Measurements from ENCODE around the gene KCNN2. TPM values are rescaled to one million over a fixed set of nuclear protein-coding genes. Genes with fewer than 3 reads are reported as not detected.

The KCNN2 gene
- total RNA-seq, 1 experiment from 2014 or later = 11.9 TPM

DNA sequence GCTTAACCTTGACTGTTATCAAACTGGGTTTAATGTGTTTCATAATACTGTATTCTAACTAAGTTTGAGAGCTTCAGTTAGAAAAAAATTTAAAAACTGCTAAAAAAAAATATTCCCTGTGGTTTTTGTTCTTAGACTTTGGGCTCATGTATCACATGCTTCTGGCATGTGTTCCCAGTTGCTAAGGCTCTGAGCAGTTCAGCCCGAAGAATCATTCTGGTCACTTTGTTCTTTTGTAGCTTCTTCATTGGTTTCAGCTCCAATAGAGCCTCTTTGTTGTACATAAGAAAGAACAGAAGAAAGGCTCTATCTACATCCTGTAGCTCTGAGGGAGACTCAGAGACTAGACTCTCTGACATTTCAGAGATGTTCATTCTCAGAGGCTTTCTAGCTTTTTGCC lies 25.6 kb downstream of the KCNN2 start (continued):
- no peak for TF ChIP-seq ZSCAN18 (CRISPR knock-in tag; IDR thresholded peaks at IDR 0.05)
- no peak for TF ChIP-seq ATF6 (CRISPR knock-in tag; IDR thresholded peaks at IDR 0.05)
- no peak for TF ChIP-seq ELF4 (CRISPR knock-in tag; IDR thresholded peaks at IDR 0.05; ENCODE audit: low read depth)
- TF ChIP-seq NR2C2 (CRISPR knock-in tag; IDR thresholded peaks at IDR 0.05) = no peak

GRCh38 chr5:114390431-114390830 lies 28.6 kb downstream of the KCNN2 start:
- no peaks in the 10 kb centered on the region for H3K36me3 Mint-ChIP-seq
- POLR2A ChIA-PET = no interaction called here
- no peaks in the 10 kb centered on the region for H3K9me3 Mint-ChIP-seq
- ATAC-seq (no peak), DNase-seq (ENCODE audit: low spot score) (no peak)
- CTCF ChIA-PET = interaction anchor here (1.4 to 1.5 kb wide), 2 partner anchors 57 to 60 kb away, joined by 5 read pairs; no protein-coding TSS in a partner anchor
- TF ChIP-seq CBFB (CRISPR knock-in tag; IDR thresholded peaks at IDR 0.05; ENCODE audit: low read depth) (no peak), STAT6 (CRISPR knock-in tag; conservative IDR thresholded peaks at IDR 0.05; ENCODE audit: low read depth) (no peak), RELA (CRISPR knock-in tag; IDR thresholded peaks at IDR 0.05; ENCODE audit: borderline replicate concordance) (no peak), FOXP1 (CRISPR knock-in tag; IDR thresholded peaks at IDR 0.05; ENCODE audit: borderline replicate concordance) (no peak), USF2 (CRISPR knock-in tag; IDR thresholded peaks at IDR 0.05) (no peak), ZNF138 (CRISPR knock-in tag; conservative IDR thresholded peaks at IDR 0.05) (no peak), RORB (CRISPR knock-in tag; IDR thresholded peaks at IDR 0.05) (no peak), EMX1 (CRISPR knock-in tag; IDR thresholded peaks at IDR 0.05) (no peak), ZNF232 (CRISPR knock-in tag; IDR thresholded peaks at IDR 0.05) (no peak), CDX4 (CRISPR knock-in tag; IDR thresholded peaks at IDR 0.05; ENCODE audit: borderline replicate concordance) (no peak)
- H3K27me3 Mint-ChIP-seq (ENCODE audit: low read depth) = no peaks in the 10 kb centered on the region
- no peak overlapping the region for H3K4me3 Mint-ChIP-seq
- H3K27ac Mint-ChIP-seq = no peak overlapping the region
- peaks cover 73% of the 10 kb centered on the region for H3K4me1 Mint-ChIP-seq

DNA sequence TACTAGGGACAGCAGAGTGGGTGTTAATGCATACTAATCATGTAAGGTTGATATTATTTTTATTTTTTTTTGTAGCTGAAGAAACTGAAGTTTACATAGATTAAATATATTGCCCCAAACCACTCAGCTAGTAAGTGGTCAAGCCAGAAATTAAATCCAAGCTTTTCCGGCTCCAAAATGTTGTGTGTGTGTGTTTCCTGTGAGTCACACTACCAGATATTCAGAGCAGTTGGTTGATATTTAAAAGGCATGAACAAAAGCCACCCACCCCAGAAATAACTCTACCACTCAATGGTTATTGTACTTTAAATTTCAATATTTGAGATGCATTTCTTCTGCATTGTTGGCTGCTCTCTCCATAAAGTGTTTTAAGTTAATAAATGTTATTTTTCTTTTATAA lies 29.5 kb downstream of the KCNN2 start:
- Mint-ChIP-seq H3K27ac (no peak overlapping the region), H3K27me3 (ENCODE audit: low read depth) (no peaks in the 10 kb centered on the region), H3K4me3 (no peak overlapping the region), H3K9me3 (no peaks in the 10 kb centered on the region), H3K36me3 (no peaks in the 10 kb centered on the region), H3K4me1 (peaks cover 79% of the 10 kb centered on the region)
- CTCF ChIA-PET = interaction anchor here (1.4 to 1.5 kb wide), 2 partner anchors 56 to 59 kb away, joined by 5 read pairs; no protein-coding TSS in a partner anchor
- POLR2A ChIA-PET = no interaction called here
- DNase-seq (ENCODE audit: low spot score) = no peak
- ATAC-seq = no peak
- TF ChIP-seq, protein P1, sequence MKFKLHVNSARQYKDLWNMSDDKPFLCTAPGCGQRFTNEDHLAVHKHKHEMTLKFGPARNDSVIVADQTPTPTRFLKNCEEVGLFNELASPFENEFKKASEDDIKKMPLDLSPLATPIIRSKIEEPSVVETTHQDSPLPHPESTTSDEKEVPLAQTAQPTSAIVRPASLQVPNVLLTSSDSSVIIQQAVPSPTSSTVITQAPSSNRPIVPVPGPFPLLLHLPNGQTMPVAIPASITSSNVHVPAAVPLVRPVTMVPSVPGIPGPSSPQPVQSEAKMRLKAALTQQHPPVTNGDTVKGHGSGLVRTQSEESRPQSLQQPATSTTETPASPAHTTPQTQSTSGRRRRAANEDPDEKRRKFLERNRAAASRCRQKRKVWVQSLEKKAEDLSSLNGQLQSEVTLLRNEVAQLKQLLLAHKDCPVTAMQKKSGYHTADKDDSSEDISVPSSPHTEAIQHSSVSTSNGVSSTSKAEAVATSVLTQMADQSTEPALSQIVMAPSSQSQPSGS (CRISPR knock-in tag; IDR thresholded peaks at IDR 0.05; ENCODE audit: borderline replicate concordance, low read depth) = no peak
- no peak for TF ChIP-seq SMAD4 (CRISPR knock-in tag; IDR thresholded peaks at IDR 0.05)
- no peak for TF ChIP-seq ZNF396 (CRISPR knock-in tag; IDR thresholded peaks at IDR 0.05; ENCODE audit: borderline replicate concordance)
- TF ChIP-seq E2F4 (CRISPR knock-in tag; IDR thresholded peaks at IDR 0.05; ENCODE audit: borderline replicate concordance, low read depth) = no peak
- no peak for TF ChIP-seq ZNF219 (CRISPR knock-in tag; IDR thresholded peaks at IDR 0.05; ENCODE audit: borderline replicate concordance)
- no peak for TF ChIP-seq FOXP1 (CRISPR knock-in tag; IDR thresholded peaks at IDR 0.05; ENCODE audit: borderline replicate concordance)
- no peak for TF ChIP-seq SOX15 (CRISPR knock-in tag; IDR thresholded peaks at IDR 0.05)
- TF ChIP-seq KAT7 (CRISPR knock-in tag; IDR thresholded peaks at IDR 0.05; ENCODE audit: borderline replicate concordance) = no peak
- no peak for TF ChIP-seq MXD4 (CRISPR knock-in tag; IDR thresholded peaks at IDR 0.05; ENCODE audit: borderline replicate concordance)
- TF ChIP-seq CBFB (CRISPR knock-in tag; IDR thresholded peaks at IDR 0.05; ENCODE audit: low read depth) = no peak
- TF ChIP-seq EMX1 (CRISPR knock-in tag; IDR thresholded peaks at IDR 0.05) = no peak
- no peak for TF ChIP-seq NR3C1 (CRISPR knock-in tag; conservative IDR thresholded peaks at IDR 0.05; ENCODE audit: low read depth)
- TF ChIP-seq NFE2L1 (CRISPR knock-in tag; IDR thresholded peaks at IDR 0.05) = no peak
